BE2C (cell line): Measurements from ENCODE around the gene TMIE.
"Not testable (repeated sequence)": the region's sequence is repeated elsewhere in the genome, so short reads cannot be mapped to it uniquely, and the experiment has no call there.

Experiments
- DNase-seq: peaks from one replicate; pipeline ENCODE4 v3.0.0-alpha.2; 2020
- H3K27me3 ChIP-seq: fragments of 250-450 bp; sonication (Bioruptor Pico); 2 replicates; pipeline ENCODE4 v1.5.1; 2020; ENCODE audit warnings: mild to moderate bottlenecking
- H3K36me3 ChIP-seq: fragments of 250-450 bp; sonication (Bioruptor Pico); 2 replicates; pipeline ENCODE4 v1.5.1; 2020; ENCODE audit warnings: mild to moderate bottlenecking
- H3K4me1 ChIP-seq: fragments of 250-450 bp; sonication (Bioruptor Pico); 2 replicates; pipeline ENCODE4 v1.5.1; 2020
- H3K4me3 ChIP-seq: 2 replicates; pipeline ENCODE4 v1.5.1; 2011; ENCODE audit warnings: low read depth, low read length
- H3K9me3 ChIP-seq: fragments of 250-450 bp; sonication (Bioruptor Pico); 2 replicates; pipeline ENCODE4 v1.5.1; 2020
- TF ChIP-seq, protein P1 (sequence below): IDR thresholded peaks from 2 replicates; pipeline ENCODE4 v1.5.1; 2012; ENCODE audit warnings: mild to moderate bottlenecking, low read depth, low read length

TMIE gene

DNA sequence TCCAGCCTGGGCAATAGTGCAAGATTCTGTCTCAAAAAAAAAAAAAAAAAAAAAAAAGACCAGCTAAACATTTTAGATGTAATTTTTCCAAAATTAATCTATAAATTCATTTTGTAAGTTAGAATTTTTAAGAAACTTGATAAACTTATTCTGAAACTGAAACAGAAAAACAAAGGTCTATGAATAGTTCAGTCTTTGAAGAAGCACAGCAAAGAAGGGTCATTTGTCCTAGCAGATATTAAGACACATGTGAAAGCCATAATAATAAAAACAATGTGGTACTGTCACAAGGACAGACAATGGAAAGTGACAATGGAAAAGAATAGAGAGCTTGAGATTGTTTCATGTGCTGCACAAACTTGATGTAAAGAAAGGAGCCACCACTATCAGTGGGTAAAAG lies 45.5 kb downstream of the TMIE start:
- H3K27me3 ChIP-seq, result no peaks in the 10 kb centered on the region
- no peak overlapping the region for H3K4me3 ChIP-seq
- TF ChIP-seq, protein P1, sequence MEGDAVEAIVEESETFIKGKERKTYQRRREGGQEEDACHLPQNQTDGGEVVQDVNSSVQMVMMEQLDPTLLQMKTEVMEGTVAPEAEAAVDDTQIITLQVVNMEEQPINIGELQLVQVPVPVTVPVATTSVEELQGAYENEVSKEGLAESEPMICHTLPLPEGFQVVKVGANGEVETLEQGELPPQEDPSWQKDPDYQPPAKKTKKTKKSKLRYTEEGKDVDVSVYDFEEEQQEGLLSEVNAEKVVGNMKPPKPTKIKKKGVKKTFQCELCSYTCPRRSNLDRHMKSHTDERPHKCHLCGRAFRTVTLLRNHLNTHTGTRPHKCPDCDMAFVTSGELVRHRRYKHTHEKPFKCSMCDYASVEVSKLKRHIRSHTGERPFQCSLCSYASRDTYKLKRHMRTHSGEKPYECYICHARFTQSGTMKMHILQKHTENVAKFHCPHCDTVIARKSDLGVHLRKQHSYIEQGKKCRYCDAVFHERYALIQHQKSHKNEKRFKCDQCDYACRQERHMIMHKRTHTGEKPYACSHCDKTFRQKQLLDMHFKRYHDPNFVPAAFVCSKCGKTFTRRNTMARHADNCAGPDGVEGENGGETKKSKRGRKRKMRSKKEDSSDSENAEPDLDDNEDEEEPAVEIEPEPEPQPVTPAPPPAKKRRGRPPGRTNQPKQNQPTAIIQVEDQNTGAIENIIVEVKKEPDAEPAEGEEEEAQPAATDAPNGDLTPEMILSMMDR, result no peak
- no peaks in the 10 kb centered on the region for H3K4me1 ChIP-seq
- DNase-seq, result no peak
- H3K9me3 ChIP-seq, result no peaks in the 10 kb centered on the region
- no peaks in the 10 kb centered on the region for H3K36me3 ChIP-seq

DNA sequence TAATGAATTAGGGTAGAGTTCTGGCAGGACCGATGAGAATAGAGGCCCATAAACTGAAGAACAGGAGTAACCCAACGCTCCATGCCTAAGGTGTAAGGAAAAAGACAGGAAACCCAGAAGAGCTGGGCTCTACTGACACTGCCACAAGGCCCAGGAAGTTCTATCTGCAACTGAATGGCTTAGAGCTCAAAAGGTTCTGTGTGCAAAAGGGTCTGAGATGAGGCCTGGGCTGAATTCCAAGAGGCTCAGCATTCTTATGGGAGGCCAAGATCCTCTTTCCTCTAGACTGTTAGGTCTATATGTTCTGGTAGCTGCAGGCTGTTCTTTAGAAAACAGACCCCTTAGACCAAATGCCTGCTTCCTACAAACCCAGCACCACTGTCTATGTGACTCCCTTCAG lies 47.0 kb downstream of the TMIE start:
- no peaks in the 10 kb centered on the region for H3K27me3 ChIP-seq
- no peaks in the 10 kb centered on the region for H3K9me3 ChIP-seq
- TF ChIP-seq, protein P1, result no peak
- DNase-seq, result no peak
- H3K4me1 ChIP-seq, result no peaks in the 10 kb centered on the region
- H3K4me3 ChIP-seq, result no peak overlapping the region
- H3K36me3 ChIP-seq, result no peaks in the 10 kb centered on the region

DNA sequence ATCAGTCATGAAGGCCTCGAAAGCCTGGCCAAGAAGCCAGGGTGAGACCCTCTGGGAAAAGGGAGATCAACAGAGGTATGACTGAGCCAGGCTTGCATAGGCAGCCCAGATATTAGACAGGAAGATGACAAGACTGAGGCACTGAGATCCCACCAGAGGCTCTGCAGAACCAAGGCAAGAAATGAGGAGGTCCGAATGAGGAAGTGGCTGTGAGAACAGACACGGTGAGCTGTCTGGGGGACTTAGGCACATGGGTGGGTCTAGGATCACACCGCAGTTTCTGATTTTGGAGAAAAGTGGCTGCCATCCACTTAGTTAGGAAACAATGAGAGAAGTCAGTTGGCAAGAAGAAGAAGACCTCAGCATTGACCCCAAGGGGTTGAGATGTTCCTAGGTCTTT lies 47.9 kb downstream of the TMIE start:
- no peaks in the 10 kb centered on the region for H3K27me3 ChIP-seq
- no peak overlapping the region for H3K4me3 ChIP-seq
- no peaks in the 10 kb centered on the region for H3K4me1 ChIP-seq
- TF ChIP-seq, protein P1, result no peak
- H3K9me3 ChIP-seq, result no peaks in the 10 kb centered on the region
- DNase-seq, result no peak
- no peaks in the 10 kb centered on the region for H3K36me3 ChIP-seq

DNA sequence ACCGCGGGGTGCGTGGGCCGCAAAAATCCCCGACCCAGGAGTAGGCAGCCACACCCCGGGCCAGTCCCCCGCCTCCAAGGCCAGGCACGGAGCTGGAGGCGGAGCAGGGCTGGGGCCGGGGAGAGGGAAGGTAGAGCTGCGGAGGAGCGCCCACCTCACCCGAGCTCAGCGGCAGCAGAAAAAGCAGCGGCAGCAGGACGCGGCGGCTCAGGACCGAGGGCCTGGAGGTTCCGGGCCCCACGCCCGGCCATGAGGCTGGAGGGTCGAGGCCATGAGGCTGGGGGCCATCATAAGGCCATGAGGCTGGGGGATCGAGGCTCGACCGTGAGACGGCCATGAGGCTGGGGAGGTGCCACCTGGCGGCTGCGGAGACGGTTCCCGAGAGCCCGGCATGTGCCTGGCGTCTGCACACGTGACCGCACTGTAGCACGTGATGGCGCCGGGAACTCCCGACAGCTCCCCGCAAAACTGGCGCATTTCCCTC lies 49.4 kb downstream of the TMIE start:
- TF ChIP-seq, protein P1, result no peak
- H3K4me3 ChIP-seq, result no peak overlapping the region
- no peaks in the 10 kb centered on the region for H3K36me3 ChIP-seq
- H3K27me3 ChIP-seq, result no peaks in the 10 kb centered on the region
- no peaks in the 10 kb centered on the region for H3K4me1 ChIP-seq
- DNase-seq, result no peak
- no peaks in the 10 kb centered on the region for H3K9me3 ChIP-seq

DNA sequence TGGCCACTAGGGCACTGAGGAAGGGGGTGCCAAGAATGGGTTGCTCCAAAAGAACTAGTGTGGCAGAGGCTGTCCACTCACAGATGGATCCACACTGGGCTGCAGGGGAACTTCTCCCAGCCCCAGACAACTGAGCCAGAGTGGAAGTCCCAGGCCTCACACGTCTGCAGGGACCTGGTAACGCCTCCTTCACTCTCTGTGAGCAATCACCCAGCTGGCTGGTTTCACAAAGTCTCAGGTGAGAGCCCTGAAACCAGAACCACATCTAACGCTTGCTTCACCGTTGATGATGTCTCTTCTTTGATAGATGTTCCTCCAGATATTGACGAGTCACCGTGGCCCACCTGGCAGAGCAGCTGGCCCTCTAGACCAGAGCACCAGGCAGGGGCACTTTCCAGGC lies 51.9 kb downstream of the TMIE start:
- H3K4me1 ChIP-seq, H3K4me3 ChIP-seq, H3K9me3 ChIP-seq, H3K27me3 ChIP-seq, H3K36me3 ChIP-seq, DNase-seq: not testable (repeated sequence)

DNA sequence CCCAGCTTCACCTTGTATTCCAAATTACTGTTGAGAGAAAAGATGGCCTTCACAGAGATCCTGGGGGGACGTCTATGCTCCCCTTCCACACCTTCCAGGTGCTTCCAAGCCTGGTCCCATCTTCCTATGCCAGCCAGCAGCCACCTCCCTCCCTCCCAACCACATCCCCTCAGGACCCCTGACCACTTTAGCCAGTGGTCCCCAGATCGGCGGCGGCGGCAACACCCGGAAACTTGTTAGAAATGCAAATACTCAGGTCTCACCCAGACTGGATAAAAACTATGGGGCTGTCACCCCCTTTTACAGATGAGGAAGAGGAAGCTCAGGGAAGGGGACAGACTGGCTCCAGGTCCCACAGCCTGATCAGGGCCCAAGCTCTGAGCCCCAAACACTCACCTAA lies 54.5 kb downstream of the TMIE start:
- DNase-seq, result no peak
- H3K27me3 ChIP-seq, result no peaks in the 10 kb centered on the region
- no peaks in the 10 kb centered on the region for H3K4me1 ChIP-seq
- H3K4me3 ChIP-seq, result no peak overlapping the region
- TF ChIP-seq, protein P1, result no peak
- H3K36me3 ChIP-seq, result no peaks in the 10 kb centered on the region
- no peaks in the 10 kb centered on the region for H3K9me3 ChIP-seq

DNA sequence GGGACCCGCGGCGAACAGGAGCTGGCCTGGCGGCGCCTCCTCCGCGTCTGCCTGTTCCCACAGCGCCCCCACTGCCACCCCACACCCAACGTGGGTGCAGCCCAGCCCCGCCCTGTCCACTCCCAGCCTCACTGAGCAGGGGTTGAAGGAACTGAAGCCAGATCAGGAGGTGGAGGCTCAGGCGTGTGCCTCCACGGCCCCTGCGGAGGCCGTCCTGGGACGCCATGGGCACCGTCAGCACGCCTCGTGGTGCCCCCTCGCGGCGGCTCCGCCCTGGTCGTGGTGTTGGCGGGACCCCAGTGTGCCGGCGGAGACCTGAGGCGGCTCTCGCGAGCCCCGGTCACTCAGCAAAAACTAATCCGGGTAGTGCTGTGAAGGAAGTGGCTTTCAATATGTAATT lies 55.5 kb downstream of the TMIE start:
- Histone ChIP-seq H3K27me3 (no peaks in the 10 kb centered on the region), H3K4me1 (no peaks in the 10 kb centered on the region), H3K4me3 (no peak overlapping the region), H3K36me3 (no peaks in the 10 kb centered on the region), H3K9me3 (no peaks in the 10 kb centered on the region)
- DNase-seq, result no peak
- TF ChIP-seq, protein P1, result no peak
